Measurements from ENCODE around the gene CUTA. TPM values are rescaled to one million over a fixed set of nuclear protein-coding genes. Genes with fewer than 3 reads are reported as not detected.

CUTA gene
- total RNA-seq, 2 experiments from 2014 or later = 164 to 175 TPM

GRCh38 chr6:33430334-33430733 lies 12.4 kb upstream of the CUTA start:
- ChIA-PET CTCF (ENCODE audit: unreplicated experiment) (interaction anchor here (0.6 to 1.2 kb wide), 2 partner anchors 16 to 20 kb away, joined by 3 to 14 read pairs; no protein-coding TSS in a partner anchor), POLR2A (interaction anchor here (0.6 to 1.7 kb wide), 9 partner anchors 9 to 180 kb away, joined by 3 to 8 read pairs (median 5); partner anchors contain the start of genes CUTA, RPS18, SYNGAP1 and VPS52)
- BruUV-seq (replicated peaks) = no TSS peak
- Histone ChIP-seq H3K9me2 (ENCODE audit: insufficient read depth, low read length) (no peaks in the 10 kb centered on the region), H3K9me3 (ENCODE audit: low read length) (no peaks in the 10 kb centered on the region), H3K4me1 (ENCODE audit: insufficient read depth, low read length, poor library complexity, severe bottlenecking) (peaks cover 68% of the 10 kb centered on the region), H2AFZ (ENCODE audit: low read length) (no peak overlapping the region), H3K79me2 (ENCODE audit: insufficient read depth, low read depth, low read length) (peaks cover 5% of the 10 kb centered on the region; the same call in 1 of the 2 replicates), H3K36me3 (ENCODE audit: insufficient read depth, low read length) (peaks cover 4% of the 10 kb centered on the region; the same call in 1 of the 2 replicates), H3K27ac (ENCODE audit: low read depth, low read length, poor library complexity, severe bottlenecking) (peak overlapping the region; percentile 64), H3K4me2 (ENCODE audit: low read length) (peak overlapping the region; percentile 98), H3K4me3 (ENCODE audit: low read depth, low read length, poor library complexity, severe bottlenecking) (peak overlapping the region; percentile 68), H4K20me1 (ENCODE audit: insufficient read depth, low read length) (no peaks in the 10 kb centered on the region)
- TF ChIP-seq CTCF (conservative IDR thresholded peaks at IDR 0.05; ENCODE audit: low read length) (no peak), EZH2phosphoT487 (IDR thresholded peaks at IDR 0.05; ENCODE audit: borderline replicate concordance, low read depth, low read length) (no peak)
- intact Hi-C loops (cut with micrococcal nuclease; ENCODE audit: unreplicated experiment) = no loop called here
- no peak for DNase-seq (ENCODE audit: low spot score)

GRCh38 chr6:33429750-33430052 lies 11.8 kb upstream of the CUTA start:
- TF ChIP-seq EZH2phosphoT487 (IDR thresholded peaks at IDR 0.05; ENCODE audit: borderline replicate concordance, low read depth, low read length) (no peak), CTCF (conservative IDR thresholded peaks at IDR 0.05; ENCODE audit: low read length) (no peak)
- H3K79me2 ChIP-seq (ENCODE audit: insufficient read depth, low read depth, low read length) = peaks cover 5% of the 10 kb centered on the region; the same call in 1 of the 2 replicates
- H3K4me3 ChIP-seq (ENCODE audit: low read depth, low read length, poor library complexity, severe bottlenecking) = peak overlapping the region; percentile 68
- no peak for DNase-seq (ENCODE audit: low spot score)
- H3K36me3 ChIP-seq (ENCODE audit: insufficient read depth, low read length) = no peaks in the 10 kb centered on the region
- H3K4me2 ChIP-seq (ENCODE audit: low read length) = peak overlapping the region; percentile 98
- no peak overlapping the region for H2AFZ ChIP-seq (ENCODE audit: low read length)
- peaks cover 74% of the 10 kb centered on the region for H3K4me1 ChIP-seq (ENCODE audit: insufficient read depth, low read length, poor library complexity, severe bottlenecking)
- H4K20me1 ChIP-seq (ENCODE audit: insufficient read depth, low read length) = no peaks in the 10 kb centered on the region
- ChIA-PET POLR2A (interaction anchor here (1.3 to 1.4 kb wide), 3 partner anchors 12 to 179 kb away, joined by 3 to 4 read pairs (median 3); partner anchors contain the start of gene CUTA), CTCF (ENCODE audit: unreplicated experiment) (no interaction called here)
- H3K9me3 ChIP-seq (ENCODE audit: low read length) = no peaks in the 10 kb centered on the region
- intact Hi-C loops (cut with micrococcal nuclease; ENCODE audit: unreplicated experiment) = loop anchor here (5.0 kb wide), 1 partner anchor 152 kb away; the partner anchor contains the start of gene B3GALT4
- H3K9me2 ChIP-seq (ENCODE audit: insufficient read depth, low read length) = no peaks in the 10 kb centered on the region
- BruUV-seq (replicated peaks) = no TSS peak
- H3K27ac ChIP-seq (ENCODE audit: low read depth, low read length, poor library complexity, severe bottlenecking) = peak overlapping the region; percentile 64

Measured in OCI-LY7 (cell line).